ENCODE results near the gene TMIE. TPM values are rescaled to one million over a fixed set of nuclear protein-coding genes. Genes with fewer than 3 reads are reported as not detected.

TMIE gene
- total and polyA plus RNA-seq, 10 of the 15 experiments (the other 5 are each of a cell fraction or from before 2014, with no cell fraction given), result not detected

GRCh38 chr3:46713898-46714552 is 12.8 kb downstream of the TMIE start (continued):
- TF ChIP-seq, protein P1, sequence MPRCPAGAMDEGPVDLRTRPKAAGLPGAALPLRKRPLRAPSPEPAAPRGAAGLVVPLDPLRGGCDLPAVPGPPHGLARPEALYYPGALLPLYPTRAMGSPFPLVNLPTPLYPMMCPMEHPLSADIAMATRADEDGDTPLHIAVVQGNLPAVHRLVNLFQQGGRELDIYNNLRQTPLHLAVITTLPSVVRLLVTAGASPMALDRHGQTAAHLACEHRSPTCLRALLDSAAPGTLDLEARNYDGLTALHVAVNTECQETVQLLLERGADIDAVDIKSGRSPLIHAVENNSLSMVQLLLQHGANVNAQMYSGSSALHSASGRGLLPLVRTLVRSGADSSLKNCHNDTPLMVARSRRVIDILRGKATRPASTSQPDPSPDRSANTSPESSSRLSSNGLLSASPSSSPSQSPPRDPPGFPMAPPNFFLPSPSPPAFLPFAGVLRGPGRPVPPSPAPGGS (IDR thresholded peaks at IDR 0.05; ENCODE audit: borderline replicate concordance, insufficient read depth, low read depth, low read length, poor library complexity, severe bottlenecking), result no peak
- TF ChIP-seq, protein P2, sequence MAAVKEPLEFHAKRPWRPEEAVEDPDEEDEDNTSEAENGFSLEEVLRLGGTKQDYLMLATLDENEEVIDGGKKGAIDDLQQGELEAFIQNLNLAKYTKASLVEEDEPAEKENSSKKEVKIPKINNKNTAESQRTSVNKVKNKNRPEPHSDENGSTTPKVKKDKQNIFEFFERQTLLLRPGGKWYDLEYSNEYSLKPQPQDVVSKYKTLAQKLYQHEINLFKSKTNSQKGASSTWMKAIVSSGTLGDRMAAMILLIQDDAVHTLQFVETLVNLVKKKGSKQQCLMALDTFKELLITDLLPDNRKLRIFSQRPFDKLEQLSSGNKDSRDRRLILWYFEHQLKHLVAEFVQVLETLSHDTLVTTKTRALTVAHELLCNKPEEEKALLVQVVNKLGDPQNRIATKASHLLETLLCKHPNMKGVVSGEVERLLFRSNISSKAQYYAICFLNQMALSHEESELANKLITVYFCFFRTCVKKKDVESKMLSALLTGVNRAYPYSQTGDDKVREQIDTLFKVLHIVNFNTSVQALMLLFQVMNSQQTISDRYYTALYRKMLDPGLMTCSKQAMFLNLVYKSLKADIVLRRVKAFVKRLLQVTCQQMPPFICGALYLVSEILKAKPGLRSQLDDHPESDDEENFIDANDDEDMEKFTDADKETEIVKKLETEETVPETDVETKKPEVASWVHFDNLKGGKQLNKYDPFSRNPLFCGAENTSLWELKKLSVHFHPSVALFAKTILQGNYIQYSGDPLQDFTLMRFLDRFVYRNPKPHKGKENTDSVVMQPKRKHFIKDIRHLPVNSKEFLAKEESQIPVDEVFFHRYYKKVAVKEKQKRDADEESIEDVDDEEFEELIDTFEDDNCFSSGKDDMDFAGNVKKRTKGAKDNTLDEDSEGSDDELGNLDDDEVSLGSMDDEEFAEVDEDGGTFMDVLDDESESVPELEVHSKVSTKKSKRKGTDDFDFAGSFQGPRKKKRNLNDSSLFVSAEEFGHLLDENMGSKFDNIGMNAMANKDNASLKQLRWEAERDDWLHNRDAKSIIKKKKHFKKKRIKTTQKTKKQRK (IDR thresholded peaks at IDR 0.05; ENCODE audit: low read depth, low read length), result no peak
- TF ChIP-seq BACH1 (IDR thresholded peaks at IDR 0.05; ENCODE audit: borderline replicate concordance) (no peak), CEBPB (IDR thresholded peaks at IDR 0.05; ENCODE audit: borderline replicate concordance in 1 of 2, low read depth in 2 of 2, low read length in 2 of 2) (no peak), MTA2 (IDR thresholded peaks at IDR 0.05; ENCODE audit: low read depth) (peak; percentile 33; the same call in 1 of the 2 replicates), CBFB (IDR thresholded peaks at IDR 0.05; ENCODE audit: low read depth) (no peak), NFYA (IDR thresholded peaks at IDR 0.05; ENCODE audit: borderline replicate concordance, low read depth, low read length) (no peak), RELB (IDR thresholded peaks at IDR 0.05; ENCODE audit: low read depth) (peak; percentile 88), WRNIP1 (IDR thresholded peaks at IDR 0.05; ENCODE audit: borderline replicate concordance, low read depth, low read length) (no peak), SMARCA5 (IDR thresholded peaks at IDR 0.05) (no peak), NFXL1 (IDR thresholded peaks at IDR 0.05; ENCODE audit: borderline replicate concordance) (no peak), SMAD5 (IDR thresholded peaks at IDR 0.05; ENCODE audit: low read depth) (no peak), JUNB (IDR thresholded peaks at IDR 0.05) (no peak), ZNF217 (IDR thresholded peaks at IDR 0.05) (no peak), GABPA (IDR thresholded peaks at IDR 0.05; ENCODE audit: low read depth) (no peak), RUNX3 (IDR thresholded peaks at IDR 0.05; ENCODE audit: low read length) (no peak), HDAC6 (IDR thresholded peaks at IDR 0.05; ENCODE audit: unreplicated experiment) (no peak), FOXK2 (IDR thresholded peaks at IDR 0.05) (no peak), SRF (IDR thresholded peaks at IDR 0.05; ENCODE audit: low read depth in 2 of 2, low read length in 2 of 2) (no peak), RAD21 (IDR thresholded peaks at IDR 0.05; ENCODE audit: insufficient read depth, low read depth, low read length) (no peak), TAF1 (IDR thresholded peaks at IDR 0.05; ENCODE audit: borderline replicate concordance, low read depth, low read length) (no peak)
- TF ChIP-seq, protein P3, sequence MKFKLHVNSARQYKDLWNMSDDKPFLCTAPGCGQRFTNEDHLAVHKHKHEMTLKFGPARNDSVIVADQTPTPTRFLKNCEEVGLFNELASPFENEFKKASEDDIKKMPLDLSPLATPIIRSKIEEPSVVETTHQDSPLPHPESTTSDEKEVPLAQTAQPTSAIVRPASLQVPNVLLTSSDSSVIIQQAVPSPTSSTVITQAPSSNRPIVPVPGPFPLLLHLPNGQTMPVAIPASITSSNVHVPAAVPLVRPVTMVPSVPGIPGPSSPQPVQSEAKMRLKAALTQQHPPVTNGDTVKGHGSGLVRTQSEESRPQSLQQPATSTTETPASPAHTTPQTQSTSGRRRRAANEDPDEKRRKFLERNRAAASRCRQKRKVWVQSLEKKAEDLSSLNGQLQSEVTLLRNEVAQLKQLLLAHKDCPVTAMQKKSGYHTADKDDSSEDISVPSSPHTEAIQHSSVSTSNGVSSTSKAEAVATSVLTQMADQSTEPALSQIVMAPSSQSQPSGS (IDR thresholded peaks at IDR 0.05; ENCODE audit: low read length), result no peak
- TF ChIP-seq, protein P4, sequence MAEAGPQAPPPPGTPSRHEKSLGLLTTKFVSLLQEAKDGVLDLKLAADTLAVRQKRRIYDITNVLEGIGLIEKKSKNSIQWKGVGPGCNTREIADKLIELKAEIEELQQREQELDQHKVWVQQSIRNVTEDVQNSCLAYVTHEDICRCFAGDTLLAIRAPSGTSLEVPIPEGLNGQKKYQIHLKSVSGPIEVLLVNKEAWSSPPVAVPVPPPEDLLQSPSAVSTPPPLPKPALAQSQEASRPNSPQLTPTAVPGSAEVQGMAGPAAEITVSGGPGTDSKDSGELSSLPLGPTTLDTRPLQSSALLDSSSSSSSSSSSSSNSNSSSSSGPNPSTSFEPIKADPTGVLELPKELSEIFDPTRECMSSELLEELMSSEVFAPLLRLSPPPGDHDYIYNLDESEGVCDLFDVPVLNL (IDR thresholded peaks at IDR 0.05; ENCODE audit: low read depth, low read length), result no peak

Data from GM12878 (cell line).